GM21786 (cell line): ENCODE measurements around the gene LRRC25.
A peak's percentile ranks its signal among the peaks of the same experiment; 100 is the strongest.

Experiments used
- ATAC-seq: cut with Tn5 transposase; IDR thresholded peaks from one replicate; pipeline ENCODE4 v1.9.1; 2021; ENCODE audit not compliant: unreplicated experiment

LRRC25 gene

GRCh38 chr19:18435842-18436670, 38.6 kb upstream of the LRRC25 start:
- no peak for ATAC-seq

- no peak for ATAC-seq
Observed at GRCh38 chr19:18435178-18435841, 37.9 kb upstream of the LRRC25 start.

- ATAC-seq: no peak
Observed at GRCh38 chr19:18434411-18435175, 37.2 kb upstream of the LRRC25 start.

GRCh38 chr19:18433735-18434398, 36.4 kb upstream of the LRRC25 start:
- ATAC-seq: no peak

- no peak for ATAC-seq
Observed at GRCh38 chr19:18433015-18433691, 35.7 kb upstream of the LRRC25 start.

- ATAC-seq: no peak
Observed at GRCh38 chr19:18432275-18433014, 35.0 kb upstream of the LRRC25 start.

GRCh38 chr19:18431351-18432197, 34.2 kb upstream of the LRRC25 start:
- no peak for ATAC-seq

GRCh38 chr19:18430417-18431144, 33.2 kb upstream of the LRRC25 start:
- ATAC-seq: no peak

- ATAC-seq: no peak
Observed at GRCh38 chr19:18429717-18430416, 32.4 kb upstream of the LRRC25 start.

- peak; percentile 71 for ATAC-seq
Observed at GRCh38 chr19:18428787-18429674, 31.6 kb upstream of the LRRC25 start.

- no peak for ATAC-seq
Observed at GRCh38 chr19:18428173-18428786, 30.9 kb upstream of the LRRC25 start.

GRCh38 chr19:18427743-18428113, 30.3 kb upstream of the LRRC25 start:
- ATAC-seq: no peak

- no peak for ATAC-seq
Observed at GRCh38 chr19:18427080-18427742, 29.8 kb upstream of the LRRC25 start.

- ATAC-seq: no peak
Observed at GRCh38 chr19:18426416-18426767, 29.0 kb upstream of the LRRC25 start.

GRCh38 chr19:18425515-18426415, 28.3 kb upstream of the LRRC25 start:
- ATAC-seq: no peak
